ENCODE measurements around the gene FOXP1.
A peak's percentile ranks its signal among the peaks of the same experiment; 100 is the strongest.

DNA sequence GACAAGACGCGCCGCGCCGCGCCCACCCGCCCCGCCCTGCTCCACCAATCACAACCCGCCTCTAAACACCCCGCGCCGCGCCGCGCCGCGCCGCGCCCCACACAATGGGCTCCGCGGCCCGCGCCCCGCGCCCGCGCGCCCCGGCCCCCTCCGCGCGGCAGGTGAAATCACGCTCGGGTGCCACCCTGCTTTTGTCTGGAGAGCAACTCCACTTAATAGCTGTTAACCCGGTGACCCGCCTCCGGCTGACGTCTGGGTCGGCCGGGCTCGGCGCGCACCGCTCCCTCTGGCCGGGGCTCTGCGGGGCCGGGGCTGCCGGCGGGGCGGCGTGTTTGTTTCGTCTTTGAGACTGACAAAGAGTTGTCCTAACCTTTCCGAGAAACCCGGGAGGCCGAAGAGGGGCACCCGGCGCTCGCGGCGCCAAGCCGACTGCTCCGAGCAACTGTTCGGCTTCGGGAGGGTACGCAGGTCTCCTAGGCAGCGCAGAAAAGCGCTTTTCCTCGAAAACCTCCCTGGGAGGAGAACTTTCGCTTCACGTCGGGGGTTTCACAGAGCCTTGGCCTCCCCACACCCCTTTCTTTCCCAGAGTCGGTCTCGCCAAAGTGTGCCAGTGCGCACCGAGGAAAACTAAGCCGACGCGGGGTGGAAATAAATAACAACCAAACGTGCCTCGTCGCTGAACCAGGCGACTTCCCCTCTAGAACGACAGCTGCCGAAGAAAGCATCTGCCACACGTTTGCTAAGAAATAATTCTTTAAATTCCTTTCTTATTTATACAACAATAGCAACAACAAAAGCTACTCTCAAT is 518.4 kb downstream of the FOXP1 start:
- peak in 1 of 2 donors; percentile 4 for TF ChIP-seq POLR2A (IDR thresholded peaks at IDR 0.05)
- TF ChIP-seq, protein P1, sequence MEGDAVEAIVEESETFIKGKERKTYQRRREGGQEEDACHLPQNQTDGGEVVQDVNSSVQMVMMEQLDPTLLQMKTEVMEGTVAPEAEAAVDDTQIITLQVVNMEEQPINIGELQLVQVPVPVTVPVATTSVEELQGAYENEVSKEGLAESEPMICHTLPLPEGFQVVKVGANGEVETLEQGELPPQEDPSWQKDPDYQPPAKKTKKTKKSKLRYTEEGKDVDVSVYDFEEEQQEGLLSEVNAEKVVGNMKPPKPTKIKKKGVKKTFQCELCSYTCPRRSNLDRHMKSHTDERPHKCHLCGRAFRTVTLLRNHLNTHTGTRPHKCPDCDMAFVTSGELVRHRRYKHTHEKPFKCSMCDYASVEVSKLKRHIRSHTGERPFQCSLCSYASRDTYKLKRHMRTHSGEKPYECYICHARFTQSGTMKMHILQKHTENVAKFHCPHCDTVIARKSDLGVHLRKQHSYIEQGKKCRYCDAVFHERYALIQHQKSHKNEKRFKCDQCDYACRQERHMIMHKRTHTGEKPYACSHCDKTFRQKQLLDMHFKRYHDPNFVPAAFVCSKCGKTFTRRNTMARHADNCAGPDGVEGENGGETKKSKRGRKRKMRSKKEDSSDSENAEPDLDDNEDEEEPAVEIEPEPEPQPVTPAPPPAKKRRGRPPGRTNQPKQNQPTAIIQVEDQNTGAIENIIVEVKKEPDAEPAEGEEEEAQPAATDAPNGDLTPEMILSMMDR (IDR thresholded peaks at IDR 0.05), result no peak

All from uterus (tissue), 2 donors.